ENCODE data around the gene SMG7.

DNA sequence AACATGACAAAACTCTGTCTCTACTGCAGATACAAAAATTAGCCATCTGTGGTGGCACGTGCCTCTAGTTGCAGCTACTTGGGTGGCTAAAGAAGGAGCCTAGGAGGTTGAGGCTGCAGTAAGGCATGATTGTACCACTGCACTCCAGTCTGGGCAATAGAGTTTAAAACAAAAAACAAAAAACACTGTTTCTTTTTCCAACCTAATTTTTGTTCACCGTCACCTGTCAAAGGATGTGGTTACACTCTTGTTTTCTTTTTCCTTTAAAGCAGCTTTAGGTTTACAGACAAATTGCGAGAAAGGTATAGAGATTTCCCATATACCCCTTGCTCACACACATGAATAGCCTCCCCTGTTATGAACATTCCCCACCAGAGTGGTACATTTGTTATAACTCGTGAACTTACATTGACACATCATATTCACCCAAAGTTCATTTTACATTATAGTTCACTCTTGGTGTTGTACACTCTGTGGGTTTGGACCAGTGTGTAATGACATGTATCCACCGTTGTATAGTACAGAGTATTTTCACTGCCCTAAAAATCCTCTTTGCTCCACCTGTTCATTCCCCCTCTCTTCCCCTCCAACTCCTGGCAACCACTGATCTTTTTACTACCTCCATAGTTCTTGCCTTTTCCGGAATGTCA, 26.2 kb downstream of the SMG7 start:
- TF ChIP-seq YY1 (IDR thresholded peaks at IDR 0.05; ENCODE audit: low read depth, low read length) (no peak), NRF1 (conservative IDR thresholded peaks at IDR 0.05; ENCODE audit: low read depth, low read length) (no peak)
- TF ChIP-seq, protein P1, sequence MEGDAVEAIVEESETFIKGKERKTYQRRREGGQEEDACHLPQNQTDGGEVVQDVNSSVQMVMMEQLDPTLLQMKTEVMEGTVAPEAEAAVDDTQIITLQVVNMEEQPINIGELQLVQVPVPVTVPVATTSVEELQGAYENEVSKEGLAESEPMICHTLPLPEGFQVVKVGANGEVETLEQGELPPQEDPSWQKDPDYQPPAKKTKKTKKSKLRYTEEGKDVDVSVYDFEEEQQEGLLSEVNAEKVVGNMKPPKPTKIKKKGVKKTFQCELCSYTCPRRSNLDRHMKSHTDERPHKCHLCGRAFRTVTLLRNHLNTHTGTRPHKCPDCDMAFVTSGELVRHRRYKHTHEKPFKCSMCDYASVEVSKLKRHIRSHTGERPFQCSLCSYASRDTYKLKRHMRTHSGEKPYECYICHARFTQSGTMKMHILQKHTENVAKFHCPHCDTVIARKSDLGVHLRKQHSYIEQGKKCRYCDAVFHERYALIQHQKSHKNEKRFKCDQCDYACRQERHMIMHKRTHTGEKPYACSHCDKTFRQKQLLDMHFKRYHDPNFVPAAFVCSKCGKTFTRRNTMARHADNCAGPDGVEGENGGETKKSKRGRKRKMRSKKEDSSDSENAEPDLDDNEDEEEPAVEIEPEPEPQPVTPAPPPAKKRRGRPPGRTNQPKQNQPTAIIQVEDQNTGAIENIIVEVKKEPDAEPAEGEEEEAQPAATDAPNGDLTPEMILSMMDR (IDR thresholded peaks at IDR 0.05 in 2 of 3, conservative IDR thresholded peaks at IDR 0.05 in 1 of 3; ENCODE audit: control insufficient read depth in 2 of 3, extremely low read depth in 1 of 3, insufficient read depth in 1 of 3, low read depth in 3 of 3, low read length in 3 of 3): no peak
- TF ChIP-seq, protein P2, sequence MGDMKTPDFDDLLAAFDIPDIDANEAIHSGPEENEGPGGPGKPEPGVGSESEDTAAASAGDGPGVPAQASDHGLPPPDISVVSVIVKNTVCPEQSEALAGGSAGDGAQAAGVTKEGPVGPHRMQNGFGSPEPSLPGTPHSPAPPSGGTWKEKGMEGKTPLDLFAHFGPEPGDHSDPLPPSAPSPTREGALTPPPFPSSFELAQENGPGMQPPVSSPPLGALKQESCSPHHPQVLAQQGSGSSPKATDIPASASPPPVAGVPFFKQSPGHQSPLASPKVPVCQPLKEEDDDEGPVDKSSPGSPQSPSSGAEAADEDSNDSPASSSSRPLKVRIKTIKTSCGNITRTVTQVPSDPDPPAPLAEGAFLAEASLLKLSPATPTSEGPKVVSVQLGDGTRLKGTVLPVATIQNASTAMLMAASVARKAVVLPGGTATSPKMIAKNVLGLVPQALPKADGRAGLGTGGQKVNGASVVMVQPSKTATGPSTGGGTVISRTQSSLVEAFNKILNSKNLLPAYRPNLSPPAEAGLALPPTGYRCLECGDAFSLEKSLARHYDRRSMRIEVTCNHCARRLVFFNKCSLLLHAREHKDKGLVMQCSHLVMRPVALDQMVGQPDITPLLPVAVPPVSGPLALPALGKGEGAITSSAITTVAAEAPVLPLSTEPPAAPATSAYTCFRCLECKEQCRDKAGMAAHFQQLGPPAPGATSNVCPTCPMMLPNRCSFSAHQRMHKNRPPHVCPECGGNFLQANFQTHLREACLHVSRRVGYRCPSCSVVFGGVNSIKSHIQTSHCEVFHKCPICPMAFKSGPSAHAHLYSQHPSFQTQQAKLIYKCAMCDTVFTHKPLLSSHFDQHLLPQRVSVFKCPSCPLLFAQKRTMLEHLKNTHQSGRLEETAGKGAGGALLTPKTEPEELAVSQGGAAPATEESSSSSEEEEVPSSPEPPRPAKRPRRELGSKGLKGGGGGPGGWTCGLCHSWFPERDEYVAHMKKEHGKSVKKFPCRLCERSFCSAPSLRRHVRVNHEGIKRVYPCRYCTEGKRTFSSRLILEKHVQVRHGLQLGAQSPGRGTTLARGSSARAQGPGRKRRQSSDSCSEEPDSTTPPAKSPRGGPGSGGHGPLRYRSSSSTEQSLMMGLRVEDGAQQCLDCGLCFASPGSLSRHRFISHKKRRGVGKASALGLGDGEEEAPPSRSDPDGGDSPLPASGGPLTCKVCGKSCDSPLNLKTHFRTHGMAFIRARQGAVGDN (IDR thresholded peaks at IDR 0.05): no peak
- TF ChIP-seq, protein P3, sequence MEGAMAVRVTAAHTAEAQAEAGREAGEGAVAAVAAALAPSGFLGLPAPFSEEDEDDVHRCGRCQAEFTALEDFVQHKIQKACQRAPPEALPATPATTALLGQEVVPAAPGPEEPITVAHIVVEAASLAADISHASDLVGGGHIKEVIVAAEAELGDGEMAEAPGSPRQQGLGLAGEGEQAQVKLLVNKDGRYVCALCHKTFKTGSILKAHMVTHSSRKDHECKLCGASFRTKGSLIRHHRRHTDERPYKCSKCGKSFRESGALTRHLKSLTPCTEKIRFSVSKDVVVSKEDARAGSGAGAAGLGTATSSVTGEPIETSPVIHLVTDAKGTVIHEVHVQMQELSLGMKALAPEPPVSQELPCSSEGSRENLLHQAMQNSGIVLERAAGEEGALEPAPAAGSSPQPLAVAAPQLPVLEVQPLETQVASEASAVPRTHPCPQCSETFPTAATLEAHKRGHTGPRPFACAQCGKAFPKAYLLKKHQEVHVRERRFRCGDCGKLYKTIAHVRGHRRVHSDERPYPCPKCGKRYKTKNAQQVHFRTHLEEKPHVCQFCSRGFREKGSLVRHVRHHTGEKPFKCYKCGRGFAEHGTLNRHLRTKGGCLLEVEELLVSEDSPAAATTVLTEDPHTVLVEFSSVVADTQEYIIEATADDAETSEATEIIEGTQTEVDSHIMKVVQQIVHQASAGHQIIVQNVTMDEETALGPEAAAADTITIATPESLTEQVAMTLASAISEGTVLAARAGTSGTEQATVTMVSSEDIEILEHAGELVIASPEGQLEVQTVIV (IDR thresholded peaks at IDR 0.05; ENCODE audit: borderline replicate concordance, partially characterized antibody): no peak

All from GM12878 (cell line).